ENCODE measurements around the gene PLAAT4.

The PLAAT4 gene

GRCh38 chr11:63564056-63564774, 27.6 kb downstream of the PLAAT4 start:
- Histone ChIP-seq H3K4me2 (ENCODE audit: low read depth, low read length, poor library complexity, severe bottlenecking) (no peak overlapping the region), H3K4me1 (ENCODE audit: insufficient read depth, low read length, poor library complexity, severe bottlenecking) (peaks cover 41% of the 10 kb centered on the region), H3K36me3 (ENCODE audit: insufficient read depth, low read length) (no peaks in the 10 kb centered on the region), H3K9me2 (replicated peaks; ENCODE audit: low read depth, low read length) (no peaks in the 10 kb centered on the region), H2AFZ (ENCODE audit: low read length) (no peak overlapping the region), H3K79me2 (ENCODE audit: insufficient read depth, low read length) (no peaks in the 10 kb centered on the region), H3K4me3 (ENCODE audit: low read length, poor library complexity, severe bottlenecking) (no peak overlapping the region), H3F3A (ENCODE audit: low read depth) (no peaks in the 10 kb centered on the region), H3K27me3 (ENCODE audit: insufficient read depth, low read length, poor library complexity, severe bottlenecking) (no peaks in the 10 kb centered on the region), H3K9me3 (ENCODE audit: insufficient read depth, low read depth, low read length) (no peaks in the 10 kb centered on the region), H3K9ac (ENCODE audit: low read depth, low read length, poor library complexity, severe bottlenecking) (no peak overlapping the region), H4K20me1 (ENCODE audit: insufficient read depth, low read length, poor library complexity, severe bottlenecking) (no peaks in the 10 kb centered on the region)
- no peak for TF ChIP-seq EZH2phosphoT487 (IDR thresholded peaks at IDR 0.05; ENCODE audit: borderline replicate concordance)
- TF ChIP-seq CTCF (conservative IDR thresholded peaks at IDR 0.05; ENCODE audit: low read length) = no peak

- no peaks in the 10 kb centered on the region for H3K9me2 ChIP-seq (replicated peaks; ENCODE audit: low read depth, low read length)
- H2AFZ ChIP-seq (ENCODE audit: low read length) = no peak overlapping the region
- H3K27me3 ChIP-seq (ENCODE audit: insufficient read depth, low read length, poor library complexity, severe bottlenecking) = no peaks in the 10 kb centered on the region
- H3K4me2 ChIP-seq (ENCODE audit: low read depth, low read length, poor library complexity, severe bottlenecking) = no peak overlapping the region
- no peaks in the 10 kb centered on the region for H3K79me2 ChIP-seq (ENCODE audit: insufficient read depth, low read length)
- H3K4me3 ChIP-seq (ENCODE audit: low read length, poor library complexity, severe bottlenecking) = no peak overlapping the region
- TF ChIP-seq CTCF (conservative IDR thresholded peaks at IDR 0.05; ENCODE audit: low read length) (no peak), EZH2phosphoT487 (IDR thresholded peaks at IDR 0.05; ENCODE audit: borderline replicate concordance) (no peak)
- H3K36me3 ChIP-seq (ENCODE audit: insufficient read depth, low read length) = no peaks in the 10 kb centered on the region
- H3K4me1 ChIP-seq (ENCODE audit: insufficient read depth, low read length, poor library complexity, severe bottlenecking) = peaks cover 34% of the 10 kb centered on the region
- no peaks in the 10 kb centered on the region for H3F3A ChIP-seq (ENCODE audit: low read depth)
- no peak overlapping the region for H3K9ac ChIP-seq (ENCODE audit: low read depth, low read length, poor library complexity, severe bottlenecking)
- H4K20me1 ChIP-seq (ENCODE audit: insufficient read depth, low read length, poor library complexity, severe bottlenecking) = no peaks in the 10 kb centered on the region
- no peaks in the 10 kb centered on the region for H3K9me3 ChIP-seq (ENCODE audit: insufficient read depth, low read depth, low read length)
Observed at GRCh38 chr11:63564784-63565350, 28.3 kb downstream of the PLAAT4 start.

GRCh38 chr11:63567044-63567840, 30.6 kb downstream of the PLAAT4 start:
- H4K20me1 ChIP-seq (ENCODE audit: insufficient read depth, low read length, poor library complexity, severe bottlenecking) = no peaks in the 10 kb centered on the region
- peak overlapping the region; percentile 47 for H3K4me2 ChIP-seq (ENCODE audit: low read depth, low read length, poor library complexity, severe bottlenecking)
- H3K9ac ChIP-seq (ENCODE audit: low read depth, low read length, poor library complexity, severe bottlenecking) = no peak overlapping the region
- no peaks in the 10 kb centered on the region for H3K36me3 ChIP-seq (ENCODE audit: insufficient read depth, low read length)
- TF ChIP-seq CTCF (conservative IDR thresholded peaks at IDR 0.05; ENCODE audit: low read length) = no peak
- TF ChIP-seq EZH2phosphoT487 (IDR thresholded peaks at IDR 0.05; ENCODE audit: borderline replicate concordance) = no peak
- no peaks in the 10 kb centered on the region for H3K79me2 ChIP-seq (ENCODE audit: insufficient read depth, low read length)
- no peaks in the 10 kb centered on the region for H3K9me3 ChIP-seq (ENCODE audit: insufficient read depth, low read depth, low read length)
- H3K4me1 ChIP-seq (ENCODE audit: insufficient read depth, low read length, poor library complexity, severe bottlenecking) = peaks cover 19% of the 10 kb centered on the region
- H3F3A ChIP-seq (ENCODE audit: low read depth) = no peaks in the 10 kb centered on the region
- H3K9me2 ChIP-seq (replicated peaks; ENCODE audit: low read depth, low read length) = no peaks in the 10 kb centered on the region
- H3K4me3 ChIP-seq (ENCODE audit: low read length, poor library complexity, severe bottlenecking) = peak overlapping the region; percentile 28
- H2AFZ ChIP-seq (ENCODE audit: low read length) = no peak overlapping the region
- no peaks in the 10 kb centered on the region for H3K27me3 ChIP-seq (ENCODE audit: insufficient read depth, low read length, poor library complexity, severe bottlenecking)
